ENCODE data around the gene CDK19. TPM values are rescaled to one million over a fixed set of nuclear protein-coding genes. Genes with fewer than 3 reads are reported as not detected.

CDK19 gene
- total RNA-seq, 4 donors from 2014 or later = 17.0 to 19.1 (median 18.7) TPM

DNA sequence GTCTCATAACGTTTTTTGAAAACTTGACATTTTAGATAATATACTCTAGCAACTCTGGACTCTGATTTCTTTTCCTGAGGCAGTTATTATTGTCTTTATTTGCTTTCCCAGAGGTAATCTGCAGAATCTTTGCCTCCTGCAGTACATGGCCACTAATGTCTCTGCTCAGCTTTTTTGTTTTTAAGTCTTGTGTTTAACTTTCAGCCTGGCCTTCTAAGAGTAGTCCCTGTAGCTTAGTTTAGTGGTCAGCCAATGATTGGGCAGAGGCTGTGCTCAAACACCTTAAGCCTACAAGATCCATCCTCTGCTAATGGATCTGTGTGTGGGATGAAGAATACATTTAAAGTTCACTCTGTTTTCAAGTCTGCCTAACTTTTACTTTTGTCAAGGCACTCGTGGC is 241.7 kb downstream of the CDK19 start:
- intact Hi-C loops (cut with DNase I; ENCODE audit: low total_unique reads) = no loop called here
- TF ChIP-seq, protein P1, sequence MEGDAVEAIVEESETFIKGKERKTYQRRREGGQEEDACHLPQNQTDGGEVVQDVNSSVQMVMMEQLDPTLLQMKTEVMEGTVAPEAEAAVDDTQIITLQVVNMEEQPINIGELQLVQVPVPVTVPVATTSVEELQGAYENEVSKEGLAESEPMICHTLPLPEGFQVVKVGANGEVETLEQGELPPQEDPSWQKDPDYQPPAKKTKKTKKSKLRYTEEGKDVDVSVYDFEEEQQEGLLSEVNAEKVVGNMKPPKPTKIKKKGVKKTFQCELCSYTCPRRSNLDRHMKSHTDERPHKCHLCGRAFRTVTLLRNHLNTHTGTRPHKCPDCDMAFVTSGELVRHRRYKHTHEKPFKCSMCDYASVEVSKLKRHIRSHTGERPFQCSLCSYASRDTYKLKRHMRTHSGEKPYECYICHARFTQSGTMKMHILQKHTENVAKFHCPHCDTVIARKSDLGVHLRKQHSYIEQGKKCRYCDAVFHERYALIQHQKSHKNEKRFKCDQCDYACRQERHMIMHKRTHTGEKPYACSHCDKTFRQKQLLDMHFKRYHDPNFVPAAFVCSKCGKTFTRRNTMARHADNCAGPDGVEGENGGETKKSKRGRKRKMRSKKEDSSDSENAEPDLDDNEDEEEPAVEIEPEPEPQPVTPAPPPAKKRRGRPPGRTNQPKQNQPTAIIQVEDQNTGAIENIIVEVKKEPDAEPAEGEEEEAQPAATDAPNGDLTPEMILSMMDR (IDR thresholded peaks at IDR 0.05) = no peak
- no peak for TF ChIP-seq POLR2A (IDR thresholded peaks at IDR 0.05)
- WGBS, 2 donors = 66 to 67% methylated on average over 2 of the region's 2 CpGs
- no peak for DNase-seq (ENCODE audit: low spot score in 2 of 2)
- no peak overlapping the region for H3K4me3 ChIP-seq (ENCODE audit: low read depth, poor library complexity, severe bottlenecking)

DNA sequence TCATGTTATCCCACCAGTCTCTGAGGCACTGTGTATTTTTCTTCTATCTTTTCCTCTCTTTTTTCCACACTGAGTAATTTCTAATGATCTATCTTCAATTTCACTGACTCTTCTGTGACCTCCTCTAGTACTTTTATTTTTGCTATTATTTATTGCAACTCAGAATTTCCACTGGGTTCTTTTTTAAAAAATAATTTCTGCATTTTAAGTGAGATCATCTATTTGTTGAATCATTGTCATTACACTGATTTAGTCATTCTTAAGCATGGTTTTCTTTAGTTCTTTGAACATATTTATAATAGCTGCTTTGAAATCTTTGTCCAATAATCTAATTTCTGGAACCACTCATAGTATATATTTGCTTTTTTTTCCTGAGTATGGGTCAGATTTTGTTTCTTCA is 242.1 kb downstream of the CDK19 start:
- intact Hi-C loops (cut with DNase I; ENCODE audit: low total_unique reads) = no loop called here
- TF ChIP-seq, protein P1 (IDR thresholded peaks at IDR 0.05) = no peak
- no peak for TF ChIP-seq POLR2A (IDR thresholded peaks at IDR 0.05)

DNA sequence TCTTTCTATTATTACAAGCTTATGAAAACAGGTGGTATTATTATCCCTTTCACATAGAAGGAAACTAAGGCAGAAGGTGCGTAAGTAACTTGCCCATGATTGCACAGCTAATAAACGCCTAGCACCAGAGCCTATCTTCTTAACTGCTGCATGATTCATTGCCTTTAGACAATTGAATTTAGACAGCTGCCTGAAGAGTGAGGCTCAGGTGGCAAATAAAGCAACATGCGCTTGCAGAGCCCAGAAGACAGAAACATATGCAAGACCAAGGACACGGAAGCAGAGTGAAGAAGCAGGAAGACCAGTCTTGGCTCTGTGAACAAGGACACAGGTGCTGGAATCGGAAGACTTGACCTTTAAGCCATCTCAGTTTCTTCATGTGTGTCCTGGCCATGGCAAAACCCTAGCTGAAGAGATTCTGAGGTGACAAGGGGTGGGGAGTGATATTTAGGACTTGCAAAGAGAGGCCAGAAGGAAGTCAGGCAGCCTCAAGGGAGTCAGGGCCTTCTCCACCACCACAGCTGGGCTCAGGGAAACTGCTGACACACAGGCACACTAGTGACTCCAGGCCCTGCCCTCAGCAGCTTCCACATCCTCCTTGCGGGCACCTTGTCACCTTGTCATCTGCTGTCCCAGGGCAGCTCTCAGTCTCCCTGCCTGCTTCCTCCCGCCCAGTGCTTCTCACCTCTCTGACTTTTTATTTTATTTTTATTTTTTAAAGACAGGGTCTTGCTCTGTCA is 247.1 kb downstream of the CDK19 start:
- 88 to 92% methylated on average over 7 of the region's 7 CpGs for WGBS, 2 donors
- intact Hi-C loops (cut with DNase I; ENCODE audit: low total_unique reads) = no loop called here
- no peak for DNase-seq (ENCODE audit: low spot score in 2 of 2)
- no peak overlapping the region for H3K4me3 ChIP-seq (ENCODE audit: low read depth, poor library complexity, severe bottlenecking)
- TF ChIP-seq, protein P1 (IDR thresholded peaks at IDR 0.05) = no peak
- no peak for TF ChIP-seq POLR2A (IDR thresholded peaks at IDR 0.05)

More for the DNA sequence above, 242.1 kb downstream of the CDK19 start:
- DNase-seq (ENCODE audit: low spot score in 2 of 2) = no peak
- H3K4me3 ChIP-seq (ENCODE audit: low read depth, poor library complexity, severe bottlenecking) = no peak overlapping the region

GRCh38 chr6:110566346-110567125 is 248.7 kb downstream of the CDK19 start:
- WGBS, 2 donors = 62 to 71% methylated on average over 7 of the region's 7 CpGs
- TF ChIP-seq, protein P1 (IDR thresholded peaks at IDR 0.05) = no peak
- no peak for TF ChIP-seq POLR2A (IDR thresholded peaks at IDR 0.05)
- no peak overlapping the region for H3K4me3 ChIP-seq (ENCODE audit: low read depth, poor library complexity, severe bottlenecking)
- intact Hi-C loops (cut with DNase I; ENCODE audit: low total_unique reads) = no loop called here
- no peak for DNase-seq (ENCODE audit: low spot score in 2 of 2)

- H3K4me3 ChIP-seq (ENCODE audit: low read depth, poor library complexity, severe bottlenecking) = no peak overlapping the region
- DNase-seq (ENCODE audit: low spot score in 2 of 2) = no peak
- intact Hi-C loops (cut with DNase I; ENCODE audit: low total_unique reads) = loop anchor here (5.0 kb wide), 1 partner anchor 857 kb away; no protein-coding TSS in a partner anchor
- whole genome bisulfite sequencing, 2 donors = 90 to 96% methylated on average over 6 of the region's 6 CpGs
- TF ChIP-seq, protein P1 (IDR thresholded peaks at IDR 0.05) = no peak
- TF ChIP-seq POLR2A (IDR thresholded peaks at IDR 0.05) = no peak
Observed at GRCh38 chr6:110564703-110565421, 250.4 kb downstream of the CDK19 start.
